Muscle layer of duodenum (tissue), 2 donors: ENCODE results near the gene PLET1.

Experiments
- H3K27ac ChIP-seq: one replicate; pipeline ENCODE4 v1.7.0; 2013; ENCODE audit warnings: mild to moderate bottlenecking, low read length
- H3K27me3 ChIP-seq: one replicate; pipeline ENCODE4 v1.7.0; 2013; ENCODE audit warnings: low read depth, mild to moderate bottlenecking, control low read depth, low read length
- H3K36me3 ChIP-seq, 2 donors: one replicate each; pipeline ENCODE4 v1.7.0; 2013; ENCODE audit warnings: low read length in 2 of 2, control low read depth in 1 of 2, mild to moderate bottlenecking in 1 of 2; ENCODE audit not compliant: insufficient read depth in 2 of 2, control insufficient read depth in 1 of 2
- H3K4me1 ChIP-seq, 2 donors: one replicate each; pipeline ENCODE4 v1.7.0; 2013; ENCODE audit warnings: low read length in 2 of 2, mild to moderate bottlenecking in 2 of 2, control low read depth in 1 of 2, moderate library complexity in 1 of 2; ENCODE audit not compliant: insufficient read depth in 2 of 2, control insufficient read depth in 1 of 2
- H3K4me3 ChIP-seq, 2 donors: one replicate each; pipeline ENCODE4 v1.7.0; 2013; ENCODE audit warnings: low read length in 2 of 2, low read depth in 1 of 2, mild to moderate bottlenecking in 1 of 2
- H3K9me3 ChIP-seq, 2 donors: one replicate each; pipeline ENCODE4 v1.7.0; 2013; ENCODE audit warnings: low read length in 2 of 2, control low read depth in 1 of 2, mild to moderate bottlenecking in 1 of 2; ENCODE audit not compliant: control insufficient read depth in 1 of 2
- donor health status: healthy.

Gene PLET1

GRCh38 chr11:112223121-112223520, 37.5 kb downstream of the PLET1 start:
- Histone ChIP-seq H3K36me3 (peaks cover 0 to 5% of the 10 kb centered on the region in 2 donors), H3K4me1 (peaks cover 3 to 9% of the 10 kb centered on the region in 2 donors), H3K27me3 (no peaks in the 10 kb centered on the region), H3K27ac (no peak overlapping the region), H3K4me3 (no peak overlapping the region), H3K9me3 (no peaks in the 10 kb centered on the region)

- no peak overlapping the region for H3K27ac ChIP-seq
- H3K9me3 ChIP-seq: no peaks in the 10 kb centered on the region
- no peaks in the 10 kb centered on the region for H3K27me3 ChIP-seq
- peaks cover 0 to 5% of the 10 kb centered on the region in 2 donors for H3K36me3 ChIP-seq
- H3K4me1 ChIP-seq: peaks cover 0 to 4% of the 10 kb centered on the region in 2 donors
- no peak overlapping the region for H3K4me3 ChIP-seq
Measured at GRCh38 chr11:112222303-112222702, 38.4 kb downstream of the PLET1 start.

GRCh38 chr11:112221274-112221835, 39.3 kb downstream of the PLET1 start:
- Histone ChIP-seq H3K27me3 (no peaks in the 10 kb centered on the region), H3K36me3 (peaks cover 0 to 5% of the 10 kb centered on the region in 2 donors), H3K4me3 (no peak overlapping the region), H3K4me1 (no peaks in the 10 kb centered on the region), H3K9me3 (no peaks in the 10 kb centered on the region), H3K27ac (peak overlapping the region; percentile 19)

- Histone ChIP-seq H3K36me3 (no peaks in the 10 kb centered on the region), H3K4me3 (no peak overlapping the region), H3K27ac (no peak overlapping the region), H3K9me3 (no peaks in the 10 kb centered on the region), H3K4me1 (no peaks in the 10 kb centered on the region), H3K27me3 (no peaks in the 10 kb centered on the region)
Measured at GRCh38 chr11:112219476-112220232, 41.0 kb downstream of the PLET1 start.

- no peak overlapping the region for H3K4me3 ChIP-seq
- H3K27me3 ChIP-seq: no peaks in the 10 kb centered on the region
- no peaks in the 10 kb centered on the region for H3K9me3 ChIP-seq
- no peak overlapping the region for H3K27ac ChIP-seq
- no peaks in the 10 kb centered on the region for H3K36me3 ChIP-seq
- H3K4me1 ChIP-seq: no peaks in the 10 kb centered on the region
Measured at GRCh38 chr11:112216561-112217105, 44.0 kb downstream of the PLET1 start.

GRCh38 chr11:112215621-112216020, 45.0 kb downstream of the PLET1 start:
- Histone ChIP-seq H3K27me3 (no peaks in the 10 kb centered on the region), H3K27ac (no peak overlapping the region), H3K36me3 (no peaks in the 10 kb centered on the region), H3K4me3 (no peak overlapping the region), H3K4me1 (no peaks in the 10 kb centered on the region), H3K9me3 (no peaks in the 10 kb centered on the region)

GRCh38 chr11:112213753-112214152, 46.9 kb downstream of the PLET1 start:
- Histone ChIP-seq H3K27ac (no peak overlapping the region), H3K4me1 (no peaks in the 10 kb centered on the region), H3K36me3 (no peaks in the 10 kb centered on the region), H3K9me3 (no peaks in the 10 kb centered on the region), H3K27me3 (no peaks in the 10 kb centered on the region), H3K4me3 (no peak overlapping the region)

- Histone ChIP-seq H3K36me3 (no peaks in the 10 kb centered on the region), H3K27ac (no peak overlapping the region), H3K4me1 (no peaks in the 10 kb centered on the region), H3K27me3 (no peaks in the 10 kb centered on the region), H3K9me3 (no peaks in the 10 kb centered on the region), H3K4me3 (no peak overlapping the region)
Measured at GRCh38 chr11:112212710-112213109, 48.0 kb downstream of the PLET1 start.

GRCh38 chr11:112212290-112212689, 48.4 kb downstream of the PLET1 start:
- no peaks in the 10 kb centered on the region for H3K9me3 ChIP-seq
- no peak overlapping the region for H3K4me3 ChIP-seq
- no peaks in the 10 kb centered on the region for H3K4me1 ChIP-seq
- no peaks in the 10 kb centered on the region for H3K27me3 ChIP-seq
- H3K27ac ChIP-seq: no peak overlapping the region
- H3K36me3 ChIP-seq: no peaks in the 10 kb centered on the region

- H3K4me1 ChIP-seq: no peaks in the 10 kb centered on the region
- H3K27me3 ChIP-seq: no peaks in the 10 kb centered on the region
- no peaks in the 10 kb centered on the region for H3K36me3 ChIP-seq
- H3K9me3 ChIP-seq: no peaks in the 10 kb centered on the region
- no peak overlapping the region for H3K4me3 ChIP-seq
- H3K27ac ChIP-seq: no peak overlapping the region
Measured at GRCh38 chr11:112211536-112211935, 49.1 kb downstream of the PLET1 start.

GRCh38 chr11:112210890-112211289, 49.8 kb downstream of the PLET1 start:
- no peak overlapping the region for H3K27ac ChIP-seq
- H3K4me1 ChIP-seq: no peaks in the 10 kb centered on the region
- no peak overlapping the region for H3K4me3 ChIP-seq
- no peaks in the 10 kb centered on the region for H3K36me3 ChIP-seq
- no peaks in the 10 kb centered on the region for H3K27me3 ChIP-seq
- no peaks in the 10 kb centered on the region for H3K9me3 ChIP-seq
